GM18868 (cell line): ENCODE data around the gene GTPBP4.

Experiments
- ATAC-seq: cut with Tn5 transposase; IDR thresholded peaks from one replicate; pipeline ENCODE4 v1.9.1; 2021; ENCODE audit warnings: mild to moderate bottlenecking, moderate library complexity; ENCODE audit not compliant: unreplicated experiment

GTPBP4 gene

GRCh38 chr10:987870-988666 is at the start of gene GTPBP4:
GTPBP4 (plus strand) TSS chr10:988434; CDS start chr10:988480, 46 bp downstream.
- peak; percentile 95 for ATAC-seq

GRCh38 chr10:938941-939678 is 49.1 kb upstream of the GTPBP4 start:
- no peak for ATAC-seq

GRCh38 chr10:943334-944033 is 44.8 kb upstream of the GTPBP4 start:
- peak; percentile 72 for ATAC-seq

- ATAC-seq = peak; percentile 40
These were observed 44.0 kb upstream of the GTPBP4 start for GRCh38 chr10:944034-944831.

GRCh38 chr10:945778-946177 is 42.5 kb upstream of the GTPBP4 start:
- ATAC-seq = no peak

GRCh38 chr10:947051-947450 is 41.2 kb upstream of the GTPBP4 start:
- ATAC-seq = no peak

GRCh38 chr10:947881-948280 is 40.4 kb upstream of the GTPBP4 start:
- ATAC-seq = no peak

GRCh38 chr10:948347-948746 is 39.9 kb upstream of the GTPBP4 start:
- no peak for ATAC-seq

- no peak for ATAC-seq
These were observed 38.8 kb upstream of the GTPBP4 start for GRCh38 chr10:949446-949845.

- ATAC-seq = no peak
These were observed 34.4 kb upstream of the GTPBP4 start for GRCh38 chr10:953836-954235.

GRCh38 chr10:954396-954795 is 33.8 kb upstream of the GTPBP4 start:
- no peak for ATAC-seq

- ATAC-seq = no peak
These were observed 33.0 kb upstream of the GTPBP4 start for GRCh38 chr10:955127-955819.

GRCh38 chr10:955820-956217 is 32.4 kb upstream of the GTPBP4 start:
- no peak for ATAC-seq

- ATAC-seq = no peak
These were observed 30.1 kb upstream of the GTPBP4 start for GRCh38 chr10:958106-958505.

- ATAC-seq = no peak
These were observed 29.4 kb upstream of the GTPBP4 start for GRCh38 chr10:958856-959255.

GRCh38 chr10:962342-962741 is 25.9 kb upstream of the GTPBP4 start:
- no peak for ATAC-seq

GRCh38 chr10:963186-963585 is 25.0 kb upstream of the GTPBP4 start:
- no peak for ATAC-seq

GRCh38 chr10:963655-964054 is 24.6 kb upstream of the GTPBP4 start:
- no peak for ATAC-seq

- ATAC-seq = no peak
These were observed 23.8 kb upstream of the GTPBP4 start for GRCh38 chr10:964321-964987.

GRCh38 chr10:964988-965417 is 23.2 kb upstream of the GTPBP4 start:
- no peak for ATAC-seq
